Ovary (tissue), 9 donors: ENCODE data around the gene FOXN1. TPM values are rescaled to one million over a fixed set of nuclear protein-coding genes. Genes with fewer than 3 reads are reported as not detected.

Experiments used
- DNase-seq, 5 donors: peaks; one replicate each; pipeline ENCODE4 v3.0.0-alpha.2; 2019 to 2020
- H3K27ac ChIP-seq, 2 donors: fragments of 200-600 bp; one replicate each; pipeline versions ENCODE4 v1.5.1 to v1.8.0; 2019 to 2022
- H3K27me3 ChIP-seq: fragments of 200-600 bp; one replicate; pipeline ENCODE4 v1.8.0; 2022
- H3K36me3 ChIP-seq: fragments of 200-600 bp; sonication (generic); one replicate; pipeline ENCODE4 v1.5.1; 2019
- H3K4me1 ChIP-seq: one replicate; pipeline ENCODE4 v1.8.1; 2013; ENCODE audit warnings: mild to moderate bottlenecking, moderate library complexity; ENCODE audit not compliant: insufficient read depth
- H3K4me3 ChIP-seq: fragments of 200-600 bp; sonication (generic); one replicate; pipeline ENCODE4 v1.5.1; 2017
- H3K9me3 ChIP-seq, 2 donors: fragments of 200-600 bp in 1 of 2; sonication (generic) in 1 of 2; one replicate each; pipeline versions ENCODE4 v1.5.1 to v1.8.1; 2013 to 2019; ENCODE audit warnings: mild to moderate bottlenecking in 1 of 2, moderate library complexity in 1 of 2
- CTCF ChIP-seq, 3 donors: fragments of 450-650 bp in 2 of 3; fragments of 200-600 bp in 1 of 3; IDR thresholded peaks; one replicate each; pipeline versions ENCODE4 v1.5.1 to v1.8.0; 2016 to 2022; ENCODE audit warnings: antibody characterized with exemption in 3 of 3, mild to moderate bottlenecking in 1 of 3
- EP300 ChIP-seq: sonication (generic); formaldehyde crosslinking; IDR thresholded peaks from one replicate; pipeline ENCODE4 v1.6.1; 2017; ENCODE audit warnings: antibody characterized with exemption
- POLR2A ChIP-seq: fragments of 450-650 bp; IDR thresholded peaks from one replicate; pipeline ENCODE4 v1.6.1; 2017; ENCODE audit warnings: antibody characterized with exemption, mild to moderate bottlenecking, moderate library complexity
- WGBS, 3 donors: extraction: QIAGEN DNeasy Blood & Tissue Kit in 1 of 3; methylation state at CpG; one replicate each; pipeline versions ENCODE4 v1.1.5 to v1.1.7; 2013 to 2017; 5-methylcytosine and 5-hydroxymethylcytosine counted together
- intact Hi-C, 4 donors: fragments of 100-400 bp; cut with DNase I; formaldehyde crosslinking; loops; one replicate each; pipeline versions ENCODE4 v1.11.0 to v1.15.1; 2022 to 2023
- polyA plus RNA-seq, 2 donors: library from polyadenylated mRNA; stranded (reverse); fragments of 200-250 nt in 1 of 2; fragments of 350-450 nt in 1 of 2; fragmentation: Illumina TruSeq in 1 of 2; extraction: RNeasy Lipid Tissue Mini Kit (QIAGEN cat#74804) in 1 of 2; gene quantifications; one replicate each; pipeline ENCODE4 v1.2.3, GENCODE V29; 2013 to 2014
- total RNA-seq, 7 donors: library from RNA; depleted of rRNA in 2 of 7; stranded (reverse); fragments of >200 nt in 2 of 7; fragmentation: NEBNext Ultra II Directional in 3 of 7; extraction: Animal tissue kit (Norgen Biotek cat#: 25700) in 3 of 7; gene quantifications; one replicate each; pipeline versions ENCODE4 v1.1.0 to v1.2.4, GENCODE V29; 2016 to 2023
- donor health status: DM: no; HTN: no; CAD: no; lungs with moderate emphysema.
- donor health status: DM: no; HTN: no; CAD: no.
- donor health status: Bipolar disorder and iron deficiency.
- donor health status: DM: yes; HTN: yes; CAD: no.
- donor health status: DM: no; HTN: no; CAD: no.
- donor health status: DM: yes; HTN: yes; CAD: no.

The FOXN1 gene
- total and polyA plus RNA-seq, 9 donors: not detected

- H3K4me1 ChIP-seq: no peaks in the 10 kb centered on the region
- H3K36me3 ChIP-seq: no peaks in the 10 kb centered on the region
- TF ChIP-seq CTCF (IDR thresholded peaks at IDR 0.05): no peak
- no peak for TF ChIP-seq EP300
- no peak for TF ChIP-seq POLR2A
- H3K4me3 ChIP-seq: no peak overlapping the region
- WGBS, 3 donors: 85 to 89% (median 89%) methylated on average over 11 of the region's 11 CpGs
- H3K9me3 ChIP-seq: no peaks in the 10 kb centered on the region
- no peak overlapping the region for H3K27ac ChIP-seq
- no peak for DNase-seq
- H3K27me3 ChIP-seq: no peaks in the 10 kb centered on the region
- intact Hi-C loops: no loop called here
These were observed 29.9 kb upstream of the FOXN1 start for GRCh38 chr17:28476076-28476865.

GRCh38 chr17:28477928-28478327, 28.2 kb upstream of the FOXN1 start:
- Histone ChIP-seq H3K4me3 (no peak overlapping the region), H3K4me1 (no peaks in the 10 kb centered on the region), H3K27me3 (no peaks in the 10 kb centered on the region), H3K9me3 (no peaks in the 10 kb centered on the region), H3K36me3 (no peaks in the 10 kb centered on the region), H3K27ac (no peak overlapping the region)
- WGBS, 3 donors: 84 to 97% (median 92%) methylated on average over 7 of the region's 7 CpGs
- no peak for DNase-seq
- intact Hi-C loops: no loop called here
- TF ChIP-seq POLR2A (no peak), CTCF (IDR thresholded peaks at IDR 0.05) (no peak), EP300 (no peak)

GRCh38 chr17:28478712-28479615, 27.2 kb upstream of the FOXN1 start:
- Histone ChIP-seq H3K36me3 (no peaks in the 10 kb centered on the region), H3K27ac (no peak overlapping the region), H3K9me3 (no peaks in the 10 kb centered on the region), H3K27me3 (no peaks in the 10 kb centered on the region), H3K4me1 (no peaks in the 10 kb centered on the region), H3K4me3 (no peak overlapping the region)
- TF ChIP-seq CTCF (IDR thresholded peaks at IDR 0.05): no peak
- no peak for TF ChIP-seq POLR2A
- no peak for TF ChIP-seq EP300
- intact Hi-C loops: no loop called here
- DNase-seq: no peak
- 60 to 69% (median 67%) methylated on average over 3 of the region's 3 CpGs for WGBS, 3 donors

- 82 to 87% (median 82%) methylated on average over 5 of the region's 5 CpGs for WGBS, 3 donors
- Histone ChIP-seq H3K9me3 (no peaks in the 10 kb centered on the region), H3K4me3 (no peak overlapping the region), H3K36me3 (no peaks in the 10 kb centered on the region), H3K27ac (no peak overlapping the region), H3K27me3 (no peaks in the 10 kb centered on the region), H3K4me1 (no peaks in the 10 kb centered on the region)
- DNase-seq: no peak
- intact Hi-C loops: no loop called here
- TF ChIP-seq CTCF (IDR thresholded peaks at IDR 0.05) (no peak), POLR2A (no peak), EP300 (no peak)
These were observed 25.9 kb upstream of the FOXN1 start for GRCh38 chr17:28480278-28480677.
